Activated CD4-positive, alpha-beta T cell treated with anti-CD3 and anti-CD28 coated beads, Interleukin-10, Interleukin-2, amounts not matched to agents 100 ng/mL and 50 ng/mL, durations not matched to agents 16 hours and 8 hours (primary cell): ENCODE measurements around the gene ZDHHC9.

Experiments used
- DNase-seq: peaks from one replicate; pipeline ENCODE4 v3.0.0-alpha.2; 2020

ZDHHC9 gene

DNA sequence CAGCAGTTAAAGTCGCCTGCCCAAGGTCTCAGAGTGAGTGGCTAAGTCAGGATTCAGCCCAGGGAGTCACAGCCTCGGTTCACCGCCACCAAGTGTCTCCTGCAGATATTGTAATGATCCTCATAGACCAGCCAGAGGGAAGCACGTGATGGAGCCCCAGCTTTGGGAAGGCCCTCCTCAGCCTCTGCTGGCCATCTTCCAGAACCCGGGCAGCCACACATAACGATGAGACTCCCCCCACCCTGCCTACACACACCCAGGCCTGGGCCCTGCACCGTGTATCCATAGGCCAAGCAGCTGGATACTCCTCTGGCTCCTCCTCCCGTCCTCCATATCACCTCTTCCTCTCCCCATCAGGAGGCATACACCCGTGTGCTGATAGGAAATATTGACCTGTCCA is 83.5 kb downstream of the ZDHHC9 start:
- no peak for DNase-seq

DNA sequence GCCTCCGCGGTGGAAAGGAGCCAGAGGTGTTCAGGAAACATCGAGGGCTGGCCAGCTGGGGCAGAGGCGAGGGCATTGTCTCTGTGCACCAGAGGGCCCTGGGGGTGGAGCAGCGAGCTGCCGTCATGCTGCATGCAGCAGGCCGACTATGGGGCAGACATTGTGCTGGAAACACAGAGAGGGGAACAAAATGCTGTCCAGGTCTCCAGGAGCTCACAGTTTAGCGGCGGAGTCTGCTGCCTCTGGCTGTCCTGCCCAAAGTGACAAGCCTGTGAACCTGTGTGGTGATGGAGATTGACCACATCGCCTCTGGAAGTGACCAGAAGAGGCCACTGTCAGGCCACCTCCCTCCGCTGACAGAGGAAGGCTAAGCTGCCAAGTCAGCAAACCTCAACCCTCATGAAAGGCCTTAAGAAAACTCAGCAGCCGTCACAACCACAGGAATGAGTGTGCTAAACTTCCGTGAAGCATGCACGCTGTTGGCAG is 84.1 kb downstream of the ZDHHC9 start:
- DNase-seq, result peak; percentile 81

DNA sequence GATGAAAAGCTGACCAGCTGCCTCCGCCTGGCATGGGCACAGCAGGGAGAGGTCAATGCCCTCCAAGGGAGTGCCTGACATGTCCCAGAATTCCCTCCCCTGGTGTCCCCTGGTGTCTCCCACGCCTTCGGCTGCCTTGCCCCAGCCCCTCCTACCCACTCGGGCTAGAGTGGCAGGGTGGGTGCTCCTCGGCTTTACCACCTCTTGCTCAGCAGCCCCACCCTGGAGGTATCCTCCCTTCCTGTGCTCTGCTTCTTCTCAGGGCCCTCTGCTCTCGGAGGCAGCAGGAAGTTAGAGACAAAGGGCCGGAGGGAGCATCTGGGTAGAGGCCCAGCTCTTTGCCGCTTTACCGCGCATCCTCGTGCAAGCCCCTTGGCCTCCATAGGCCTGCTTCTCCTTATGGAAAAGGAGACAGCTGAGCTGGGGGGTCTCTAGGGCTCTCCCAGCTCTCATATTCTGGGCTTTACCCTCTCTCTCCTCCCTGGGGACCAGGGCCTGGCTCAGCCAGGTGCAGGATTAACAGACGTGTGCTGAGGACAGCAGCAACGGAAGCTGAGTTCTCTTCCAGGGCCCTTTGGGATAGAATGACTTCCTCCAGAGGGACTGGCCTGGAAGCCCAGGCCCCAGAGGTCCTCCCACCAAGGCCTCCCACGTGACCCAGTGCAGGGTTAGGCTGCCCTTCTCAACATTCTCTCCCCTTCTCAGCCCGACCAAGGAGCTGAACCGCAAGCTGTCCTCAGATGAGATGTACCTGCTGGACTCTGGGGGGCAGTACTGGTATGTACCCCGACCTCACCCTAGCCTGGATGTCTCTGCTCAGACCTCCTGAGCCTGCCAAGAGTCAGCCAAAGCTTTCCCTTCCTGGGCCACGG is 87.7 kb downstream of the ZDHHC9 start:
- no peak for DNase-seq

DNA sequence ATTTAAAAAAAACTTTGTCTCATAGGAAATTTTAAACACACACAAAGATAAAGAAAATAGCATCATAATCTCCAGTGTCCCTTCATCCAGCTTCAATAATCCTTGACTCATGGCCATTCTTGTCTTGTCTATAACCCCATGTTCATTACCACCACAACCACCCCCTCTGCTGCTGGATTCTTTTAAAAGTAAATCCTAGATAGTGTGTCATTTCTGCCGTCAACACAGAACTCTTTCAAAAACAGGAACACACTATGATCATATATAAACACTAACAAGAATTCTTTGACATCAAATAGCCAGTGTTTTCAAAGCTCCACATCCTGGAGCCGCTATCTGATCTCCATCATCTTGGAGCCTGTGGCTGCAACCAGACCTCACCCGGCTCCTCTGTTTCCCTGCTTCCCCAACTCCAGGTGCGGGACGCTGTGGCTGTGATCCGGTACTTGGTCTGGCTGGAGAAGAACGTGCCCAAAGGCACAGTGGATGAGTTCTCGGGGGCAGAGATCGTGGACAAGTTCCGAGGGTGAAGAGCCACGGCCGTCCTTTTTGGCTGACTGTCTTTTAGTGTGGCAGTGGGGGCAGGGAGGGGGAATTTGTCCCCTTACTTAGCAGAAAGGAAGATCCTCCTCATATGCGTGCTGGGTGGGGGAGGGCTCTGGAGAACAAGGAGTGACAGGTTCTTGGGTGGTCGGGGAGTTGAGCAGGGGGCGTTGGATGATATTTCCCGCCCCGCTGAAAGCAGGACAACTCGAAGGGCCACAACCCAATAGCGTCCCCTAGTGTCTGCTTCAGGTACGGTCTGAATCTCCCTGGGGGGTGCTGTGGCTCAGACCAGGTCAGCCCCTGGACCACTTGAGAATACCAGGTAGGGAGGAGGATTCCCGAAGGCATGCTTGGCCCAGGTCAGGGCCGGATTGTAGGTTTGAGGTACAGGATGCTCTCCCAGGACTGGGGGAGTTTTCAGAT is 89.3 kb downstream of the ZDHHC9 start:
- no peak for DNase-seq
